GM23248 (cell line): ENCODE measurements around the gene CALR3. TPM values are rescaled to one million over a fixed set of nuclear protein-coding genes. Genes with fewer than 3 reads are reported as not detected.

Source experiments
- DNase-seq: peaks from one replicate; pipeline ENCODE4 v3.0.0-alpha.2; 2015
- H2AFZ ChIP-seq: fragments of 200-600 bp; sonication (generic); 2 replicates; pipeline ENCODE4 v1.6.1; 2016; ENCODE audit warnings: antibody characterized with exemption
- H3F3A ChIP-seq: fragments of 200-600 bp; sonication (generic); 2 replicates; pipeline ENCODE4 v1.6.1; 2016; ENCODE audit warnings: mild to moderate bottlenecking, antibody characterized with exemption, mixed run types; ENCODE audit not compliant: insufficient read depth
- H3K27ac ChIP-seq: fragments of 200-600 bp; sonication (generic); 2 replicates; pipeline ENCODE4 v1.5.1; 2016; ENCODE audit warnings: mild to moderate bottlenecking
- H3K27me3 ChIP-seq: fragments of 200-600 bp; sonication (generic); replicated peaks from 2 replicates; pipeline ENCODE4 v1.6.1; 2016; ENCODE audit warnings: mild to moderate bottlenecking; ENCODE audit not compliant: insufficient read depth
- H3K36me3 ChIP-seq: fragments of 200-600 bp; sonication (generic); 2 replicates; pipeline ENCODE4 v1.6.1; 2016; ENCODE audit warnings: low read depth, mild to moderate bottlenecking
- H3K4me1 ChIP-seq: fragments of 200-600 bp; sonication (generic); 2 replicates; pipeline ENCODE4 v1.6.1; 2016; ENCODE audit warnings: mild to moderate bottlenecking; ENCODE audit not compliant: insufficient read depth
- H3K4me2 ChIP-seq: fragments of 200-600 bp; sonication (generic); one replicate; pipeline ENCODE4 v1.6.1; 2016; ENCODE audit warnings: mild to moderate bottlenecking; ENCODE audit not compliant: unreplicated experiment
- H3K4me3 ChIP-seq: fragments of 200-600 bp; sonication (generic); 2 replicates; pipeline ENCODE4 v1.5.1; 2016; ENCODE audit warnings: mild to moderate bottlenecking
- H3K79me2 ChIP-seq: fragments of 200-600 bp; sonication (generic); 2 replicates; pipeline ENCODE4 v1.6.1; 2016; ENCODE audit warnings: mild to moderate bottlenecking; ENCODE audit not compliant: insufficient read depth
- H3K9ac ChIP-seq: fragments of 200-600 bp; sonication (generic); 2 replicates; pipeline ENCODE4 v1.6.1; 2016; ENCODE audit warnings: mild to moderate bottlenecking
- H3K9me2 ChIP-seq: fragments of 200-600 bp; sonication (generic); 2 replicates; pipeline ENCODE4 v1.6.1; 2016; ENCODE audit warnings: mixed run types, mild to moderate bottlenecking, moderate library complexity; ENCODE audit not compliant: insufficient read depth
- H3K9me3 ChIP-seq: fragments of 200-600 bp; sonication (generic); one replicate; pipeline ENCODE4 v1.6.1; 2017; ENCODE audit warnings: low read depth
- H4K20me1 ChIP-seq: fragments of 200-600 bp; sonication (generic); 2 replicates; pipeline ENCODE4 v1.6.0; 2016; ENCODE audit not compliant: insufficient read depth
- EZH2 ChIP-seq: fragments of 200-600 bp; sonication (generic); IDR thresholded peaks from 2 replicates; pipeline ENCODE4 v1.6.1; 2018; ENCODE audit warnings: antibody characterized with exemption, mild to moderate bottlenecking; ENCODE audit not compliant: insufficient read depth, poor library complexity, severe bottlenecking
- EZH2phosphoT487 ChIP-seq: fragments of 200-600 bp; sonication (generic); IDR thresholded peaks from 2 replicates; pipeline ENCODE4 v1.6.1; 2018; ENCODE audit warnings: antibody characterized with exemption, moderate library complexity, mild to moderate bottlenecking, low read depth; ENCODE audit not compliant: insufficient read depth
- whole genome bisulfite sequencing, 2 experiments: methylation state at CpG; one replicate each; pipeline ENCODE4 v1.1.6; 2015 to 2017; ENCODE audit warnings: low lambda C conversion rate in 2 of 2, low coverage in 1 of 2; ENCODE audit errors: missing lambda C conversion rate in 2 of 2; 5-methylcytosine and 5-hydroxymethylcytosine counted together
- in situ Hi-C: fragments of 300-500 bp; cut with MboI; formaldehyde crosslinking; loops from 2 replicates; pipeline ENCODE4 v1.15.0; 2020
- polyA plus RNA-seq: library from polyadenylated mRNA; unstranded; fragments of >200 nt; fragmentation: Nextera tagmentation; extraction: Ambion mirVana; gene quantifications from 2 replicates; pipeline ENCODE4 v1.2.1, GENCODE V29; 2016
- total RNA-seq: library from RNA; depleted of rRNA; stranded (reverse); fragments of >200 nt; shearing (Covaris generic); gene quantifications from 2 replicates; pipeline ENCODE4 v1.2.3, GENCODE V29; 2014

Gene CALR3
- total and polyA plus RNA-seq, 2 experiments from 2014 or later, result not detected

DNA sequence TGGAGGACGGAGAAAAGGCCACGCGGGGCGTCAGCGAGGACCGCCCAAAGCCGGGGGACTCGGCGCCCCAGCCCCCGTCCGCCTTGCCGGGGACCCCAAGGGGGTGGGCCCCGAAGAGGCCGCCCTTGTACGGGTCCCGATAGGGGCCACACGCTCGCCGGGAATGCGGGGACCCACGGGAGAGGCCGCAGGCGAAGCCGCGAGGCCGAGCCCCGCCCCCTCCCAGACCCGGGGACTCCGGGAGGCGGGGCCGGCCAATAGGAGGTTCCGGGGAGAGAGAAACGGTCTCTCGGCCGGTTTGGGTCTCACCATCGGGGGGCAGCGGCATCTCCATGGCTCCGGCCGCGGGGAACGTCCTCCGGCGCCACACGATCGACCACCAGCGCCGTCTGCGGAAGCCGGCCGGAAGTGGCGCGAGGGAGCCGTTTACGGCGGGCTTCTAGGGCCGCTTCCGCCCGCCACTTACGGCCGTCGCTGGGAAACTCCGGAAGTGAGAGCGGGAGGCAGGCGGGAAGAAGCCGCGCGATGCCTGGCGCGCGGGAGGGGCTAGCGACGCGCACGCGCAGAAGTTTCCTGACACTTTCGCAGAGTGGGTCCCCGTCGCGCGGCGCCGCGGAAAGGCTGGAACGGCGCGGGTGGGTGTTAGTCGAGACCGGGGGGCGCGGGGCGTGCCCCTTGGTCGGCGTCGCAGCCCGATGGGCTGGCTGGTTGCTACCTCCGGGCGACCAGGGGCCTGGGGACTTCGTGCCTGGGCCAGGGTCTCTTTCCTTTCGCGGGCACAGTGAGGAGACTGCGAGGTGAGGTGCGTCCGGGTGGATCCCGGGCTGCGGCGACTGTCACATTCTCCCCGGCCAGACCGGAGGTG is 46.3 kb upstream of the CALR3 start, which contains the start of gene CHERP:
TSS of gene CHERP (minus strand) at position 393 of the 865 bp plus-strand sequence. CDS start at position 334, 59 bp downstream.
- H3F3A ChIP-seq, result peaks cover 7% of the 10 kb centered on the region
- no peaks in the 10 kb centered on the region for H3K9me2 ChIP-seq
- peak; percentile 98 for DNase-seq
- peaks cover 16% of the 10 kb centered on the region for H3K4me1 ChIP-seq
- peak within 1 kb of the TSS; percentile 99 for H3K4me2 ChIP-seq
- WGBS, 2 experiments, result 1 to 2% methylated on average over 87 to 103 of the region's 108 CpGs
- H4K20me1 ChIP-seq, result 0 out of 2 replicates have a peak, but pooled peaks cover 4% of the 10 kb centered on the region
- H3K4me3 ChIP-seq, result peak within 1 kb of the TSS; percentile 97
- no peak for TF ChIP-seq EZH2
- no peak for TF ChIP-seq EZH2phosphoT487
- no peaks in the 10 kb centered on the region for H3K27me3 ChIP-seq
- H3K27ac ChIP-seq, result peak within 1 kb of the TSS; percentile 71
- H3K9ac ChIP-seq, result peak within 1 kb of the TSS; percentile 95
- H2AFZ ChIP-seq, result peak within 1 kb of the TSS; percentile 89
- no peaks in the 10 kb centered on the region for H3K9me3 ChIP-seq
- peaks cover 84% of the 10 kb centered on the region for H3K79me2 ChIP-seq
- H3K36me3 ChIP-seq, result no peaks in the 10 kb centered on the region; the same call in 1 of the 2 replicates
- in situ Hi-C loops, result no loop called here

DNA sequence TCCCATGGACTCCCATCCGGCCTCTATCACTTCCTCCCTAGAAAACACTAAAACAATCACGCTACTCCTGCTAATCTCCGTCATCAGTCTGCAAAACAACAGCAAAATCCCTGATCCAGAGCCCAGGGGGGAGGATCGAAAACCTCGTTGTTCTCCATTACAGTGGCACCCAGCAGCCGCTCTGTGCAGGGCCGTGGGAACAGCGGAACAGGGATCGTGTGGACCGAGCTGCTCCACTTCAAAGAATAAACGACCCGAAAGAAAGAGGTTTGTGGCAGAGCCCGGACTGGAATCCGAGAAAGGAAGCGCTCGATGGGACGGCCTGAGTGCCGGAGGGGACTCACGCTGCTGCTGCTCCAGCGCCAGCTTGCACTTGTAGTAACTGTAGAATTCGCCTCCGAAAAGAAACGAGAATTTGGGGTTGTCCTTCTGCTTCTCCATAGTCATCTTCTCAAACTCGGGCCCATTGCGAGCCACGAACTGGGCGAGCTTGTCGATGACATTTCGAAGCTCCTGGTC is 45.6 kb upstream of the CALR3 start:
- H3K27ac ChIP-seq, result peak overlapping the region; percentile 71
- H3K4me2 ChIP-seq, result peak overlapping the region; percentile 99
- WGBS, 2 experiments, result 1 to 2% methylated on average over 27 to 29 of the region's 29 CpGs
- H3K9me3 ChIP-seq, result no peaks in the 10 kb centered on the region
- TF ChIP-seq EZH2phosphoT487 (no peak), EZH2 (no peak)
- in situ Hi-C loops, result no loop called here
- no peaks in the 10 kb centered on the region for H3K27me3 ChIP-seq
- H3K4me3 ChIP-seq, result peak overlapping the region; percentile 97
- peak overlapping the region; percentile 95 for H3K9ac ChIP-seq
- H3K79me2 ChIP-seq, result peaks cover 91% of the 10 kb centered on the region
- H3K9me2 ChIP-seq, result no peaks in the 10 kb centered on the region
- H3F3A ChIP-seq, result peaks cover 7% of the 10 kb centered on the region
- peak overlapping the region; percentile 89 for H2AFZ ChIP-seq
- H3K4me1 ChIP-seq, result peaks cover 16% of the 10 kb centered on the region
- DNase-seq, result peak; percentile 58
- H3K36me3 ChIP-seq, result no peaks in the 10 kb centered on the region; the same call in 1 of the 2 replicates
- H4K20me1 ChIP-seq, result 0 out of 2 replicates have a peak, but pooled peaks cover 4% of the 10 kb centered on the region

DNA sequence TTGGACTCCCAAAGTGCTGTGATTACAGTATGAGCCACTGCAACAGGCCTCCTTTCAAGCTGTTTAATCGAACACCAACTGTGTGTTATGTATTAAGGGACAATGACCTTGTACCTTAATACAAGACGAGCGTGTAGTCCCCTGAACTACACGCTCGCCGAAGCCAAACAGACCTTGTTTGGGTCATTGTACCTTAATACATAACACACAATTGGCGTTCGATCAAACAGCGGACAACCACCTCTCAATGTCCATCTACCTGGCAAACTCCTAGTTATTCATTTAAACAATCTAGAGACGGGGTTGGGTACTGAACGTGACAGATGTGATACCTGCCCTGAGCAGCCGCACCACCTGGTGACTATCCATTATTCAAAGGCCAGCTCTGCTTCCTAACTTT is 45.0 kb upstream of the CALR3 start:
- H3K27me3 ChIP-seq, result no peaks in the 10 kb centered on the region
- peak overlapping the region; percentile 71 for H3K27ac ChIP-seq
- H2AFZ ChIP-seq, result no peak overlapping the region
- no peaks in the 10 kb centered on the region for H3K9me2 ChIP-seq
- H3K36me3 ChIP-seq, result no peaks in the 10 kb centered on the region; the same call in 1 of the 2 replicates
- in situ Hi-C loops, result no loop called here
- H3K9me3 ChIP-seq, result no peaks in the 10 kb centered on the region
- WGBS, 2 experiments, result 81 to 82% methylated on average over 12 of the region's 12 CpGs
- H3K79me2 ChIP-seq, result peaks cover 97% of the 10 kb centered on the region
- TF ChIP-seq EZH2, result no peak
- no peak for TF ChIP-seq EZH2phosphoT487
- 0 out of 2 replicates have a peak, but pooled peaks cover 4% of the 10 kb centered on the region for H4K20me1 ChIP-seq
- H3F3A ChIP-seq, result peaks cover 7% of the 10 kb centered on the region
- peak overlapping the region; percentile 97 for H3K4me3 ChIP-seq
- peaks cover 16% of the 10 kb centered on the region for H3K4me1 ChIP-seq
- peak overlapping the region; percentile 99 for H3K4me2 ChIP-seq
- peak overlapping the region; percentile 95 for H3K9ac ChIP-seq
- DNase-seq, result no peak

DNA sequence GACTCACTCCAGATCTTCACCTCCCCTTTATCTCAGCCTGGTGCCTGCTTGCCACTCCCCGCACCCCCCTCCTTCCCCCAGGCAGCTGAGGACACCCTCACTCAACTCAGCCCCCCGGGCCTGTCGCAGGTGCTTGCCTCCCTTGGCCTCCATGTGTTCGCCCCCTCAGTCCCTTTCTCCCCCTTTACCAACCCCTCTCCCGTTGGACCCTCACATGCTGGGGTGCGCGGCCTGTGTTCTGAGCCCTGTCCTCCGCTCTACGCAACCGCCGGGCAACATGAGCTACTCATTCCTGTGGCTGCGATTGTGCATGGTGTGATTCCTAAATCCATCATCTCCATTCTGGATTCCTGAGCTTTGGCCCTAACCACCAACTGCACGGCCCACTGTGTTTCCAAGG is 41.1 kb upstream of the CALR3 start:
- DNase-seq, result no peak
- H3K9me3 ChIP-seq, result no peaks in the 10 kb centered on the region
- 0 out of 2 replicates have a peak, but pooled peaks cover 4% of the 10 kb centered on the region for H4K20me1 ChIP-seq
- H3K9ac ChIP-seq, result no peak overlapping the region
- H3F3A ChIP-seq, result peaks cover 7% of the 10 kb centered on the region
- H3K4me2 ChIP-seq, result no peak overlapping the region
- WGBS, 2 experiments, result 87% methylated on average over 10 to 13 of the region's 13 CpGs
- H3K27ac ChIP-seq, result no peak overlapping the region
- H3K27me3 ChIP-seq, result no peaks in the 10 kb centered on the region
- in situ Hi-C loops, result no loop called here
- no peaks in the 10 kb centered on the region for H3K9me2 ChIP-seq
- peaks cover 12% of the 10 kb centered on the region; the same call in 1 of the 2 replicates for H3K36me3 ChIP-seq
- no peak overlapping the region for H3K4me3 ChIP-seq
- peaks cover 78% of the 10 kb centered on the region for H3K79me2 ChIP-seq
- H3K4me1 ChIP-seq, result peaks cover 8% of the 10 kb centered on the region
- TF ChIP-seq EZH2, result no peak
- no peak for TF ChIP-seq EZH2phosphoT487
- H2AFZ ChIP-seq, result no peak overlapping the region
